GM19397 (cell line): ENCODE results near the gene NCKAP1.
"Not testable (repeated sequence)": the region's sequence is repeated elsewhere in the genome, so short reads cannot be mapped to it uniquely, and the experiment has no call there.

Experiments
- ATAC-seq: cut with Tn5 transposase; IDR thresholded peaks from one replicate; pipeline ENCODE4 v1.9.1; 2021; ENCODE audit warnings: mild to moderate bottlenecking, moderate library complexity; ENCODE audit not compliant: unreplicated experiment

NCKAP1 gene

DNA sequence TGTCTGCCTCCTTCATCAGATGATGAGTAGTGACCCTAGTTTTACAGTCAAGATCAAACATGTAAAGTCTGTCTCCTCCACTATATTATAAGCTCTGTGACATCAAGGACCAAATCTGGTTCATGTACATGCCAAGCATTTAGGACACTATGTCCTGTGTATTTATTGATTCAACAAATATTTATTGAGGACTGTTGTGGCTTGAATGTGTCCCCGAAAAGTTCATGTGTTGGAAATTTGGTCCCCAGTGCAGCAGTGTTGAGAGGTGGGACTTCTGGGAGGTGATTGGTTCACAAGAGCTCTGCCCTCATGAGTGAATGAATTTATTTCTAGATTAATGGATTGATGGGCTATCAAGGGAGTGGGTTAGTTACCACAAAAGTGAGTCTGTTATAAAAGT is 125.2 kb downstream of the NCKAP1 start:
- ATAC-seq = no peak

DNA sequence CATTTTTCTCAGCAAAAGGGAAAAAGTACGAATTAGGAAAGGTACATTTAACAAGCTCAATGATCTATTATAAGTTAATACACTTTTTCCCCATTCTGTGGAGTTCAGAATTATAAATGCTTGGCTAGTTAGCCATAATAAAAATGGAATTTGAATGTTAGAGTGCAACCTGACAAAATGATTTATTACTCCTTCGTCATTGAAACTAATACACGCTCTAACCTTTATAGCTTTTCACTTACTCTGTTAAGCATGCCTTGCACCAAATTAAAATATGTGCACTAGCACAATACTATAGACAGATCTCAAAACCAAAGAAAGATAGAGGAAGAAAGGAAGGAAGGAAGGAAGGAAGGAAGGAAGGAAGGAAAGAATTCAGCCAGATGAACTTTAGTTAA is 125.7 kb downstream of the NCKAP1 start:
- ATAC-seq = no peak

DNA sequence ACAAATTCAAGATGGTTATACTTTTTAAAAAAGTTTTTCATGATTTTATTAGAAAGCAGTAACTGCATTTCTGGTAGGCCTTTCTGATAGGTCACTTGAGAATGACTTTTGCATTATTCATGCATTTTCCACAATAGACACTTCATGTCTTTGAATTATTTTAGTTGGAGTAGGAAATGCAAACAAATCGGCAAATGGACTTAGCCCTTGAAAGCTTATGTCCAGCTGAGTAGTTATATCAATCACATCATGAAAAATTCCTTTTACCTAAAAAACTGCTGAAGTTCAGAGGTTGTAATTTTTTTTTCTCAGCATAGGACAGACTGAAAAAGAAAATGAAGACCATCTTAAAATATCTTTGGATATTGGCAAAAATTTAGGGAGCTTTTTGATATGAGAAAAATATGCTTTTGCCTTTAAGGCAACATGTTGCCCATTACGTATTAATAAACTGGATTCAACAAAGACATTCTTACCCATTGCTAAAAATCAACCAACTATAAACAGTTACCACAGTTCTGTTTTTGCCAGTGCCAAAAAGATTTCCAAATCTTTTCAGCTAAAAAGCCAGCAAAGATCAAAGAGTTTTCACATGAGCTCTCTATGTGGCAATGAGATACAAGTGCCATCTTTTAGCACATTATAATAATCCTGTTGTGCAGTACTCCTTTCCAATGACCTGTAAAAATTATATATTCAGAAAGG is 126.3 kb downstream of the NCKAP1 start:
- ATAC-seq = no peak

DNA sequence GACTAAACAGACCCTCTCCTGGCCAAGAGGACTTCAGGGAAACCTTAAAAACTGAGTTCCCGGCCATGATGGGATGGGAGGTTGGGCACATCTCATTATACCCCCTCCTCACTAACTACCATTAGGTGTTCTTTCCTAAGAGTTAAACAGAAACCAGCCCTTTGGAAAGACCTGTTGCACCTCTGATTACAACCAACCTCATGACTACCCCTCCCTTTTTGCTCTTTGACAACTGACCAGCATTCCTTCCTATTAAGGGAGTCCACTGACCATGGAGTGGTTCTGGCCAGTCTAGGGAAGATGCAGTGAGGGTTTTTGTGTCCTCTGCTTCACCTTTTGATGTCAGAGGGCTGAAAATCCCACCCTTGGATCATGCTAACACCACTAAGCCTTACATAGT is 127.3 kb downstream of the NCKAP1 start:
- no peak for ATAC-seq

DNA sequence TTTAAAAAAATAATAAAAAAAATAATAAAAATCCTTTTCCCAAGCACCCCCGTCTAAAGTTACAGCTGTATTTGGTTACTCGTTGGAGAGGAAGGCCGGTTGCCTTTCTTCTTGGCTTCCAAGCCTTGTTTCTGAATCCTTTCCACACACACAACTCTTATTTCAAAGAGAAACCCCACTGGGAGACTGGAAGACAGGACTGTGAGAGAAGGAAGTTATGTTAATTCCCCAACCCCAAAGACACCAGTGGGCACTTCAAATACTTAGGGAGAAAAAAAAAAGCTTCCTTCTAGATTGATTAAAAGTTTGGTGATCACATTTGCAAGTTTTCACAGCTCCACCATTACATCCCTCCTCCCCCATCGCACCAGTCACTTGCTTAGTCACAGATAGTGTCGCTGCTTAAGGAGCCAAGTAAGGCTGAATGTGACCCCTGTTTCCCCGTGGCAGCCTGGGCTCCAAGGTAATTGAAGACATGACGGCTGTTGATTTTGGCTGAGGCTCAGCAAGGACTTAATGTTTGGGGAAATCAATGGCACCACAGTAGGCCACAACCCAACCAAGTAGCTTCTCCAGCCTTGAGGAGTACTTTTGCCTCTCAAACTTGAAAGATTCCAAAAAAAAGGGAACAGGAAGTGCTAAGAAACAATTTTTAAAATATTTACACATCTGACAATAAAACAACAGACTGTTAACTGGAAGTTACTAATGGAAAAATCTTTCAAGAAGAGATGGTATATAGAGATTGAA is 131.0 kb downstream of the NCKAP1 start:
- ATAC-seq = no peak

DNA sequence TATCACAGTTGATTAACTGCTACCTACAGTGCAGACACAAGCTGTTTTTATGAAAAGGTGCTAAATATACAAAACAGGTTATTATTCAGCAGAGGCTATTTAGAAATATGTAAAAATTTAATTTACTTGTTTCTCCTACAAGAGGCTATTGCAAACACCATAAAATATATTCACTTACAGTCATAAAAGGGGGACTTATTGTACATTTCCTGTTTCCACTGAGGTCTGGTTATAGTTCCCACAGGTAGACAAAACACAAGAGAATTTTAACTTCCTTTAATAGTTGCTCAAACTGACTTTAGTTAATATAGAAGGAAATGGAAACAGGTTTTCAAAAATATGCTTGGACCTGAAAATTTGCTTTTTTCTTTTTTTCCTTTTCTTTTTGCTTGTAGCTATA is 131.8 kb downstream of the NCKAP1 start:
- no peak for ATAC-seq

DNA sequence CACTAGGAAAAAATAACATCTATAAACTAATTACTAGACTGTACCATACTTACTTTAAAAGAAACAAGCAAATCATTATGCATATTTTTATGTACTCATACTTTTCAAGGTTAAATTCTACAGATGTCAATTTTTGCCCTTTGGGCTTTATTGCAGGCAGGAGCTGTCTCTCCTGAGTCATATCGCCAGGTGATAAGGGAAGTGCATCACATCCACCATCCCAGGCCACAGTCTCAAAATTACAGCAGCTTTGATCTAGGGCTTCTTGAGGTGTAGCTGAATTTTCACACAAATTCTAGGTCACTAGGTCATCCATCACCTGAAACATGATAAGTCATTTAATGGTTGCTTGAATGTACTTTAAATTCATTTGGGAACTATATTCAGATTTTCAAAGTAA is 133.4 kb downstream of the NCKAP1 start:
- ATAC-seq = no peak

DNA sequence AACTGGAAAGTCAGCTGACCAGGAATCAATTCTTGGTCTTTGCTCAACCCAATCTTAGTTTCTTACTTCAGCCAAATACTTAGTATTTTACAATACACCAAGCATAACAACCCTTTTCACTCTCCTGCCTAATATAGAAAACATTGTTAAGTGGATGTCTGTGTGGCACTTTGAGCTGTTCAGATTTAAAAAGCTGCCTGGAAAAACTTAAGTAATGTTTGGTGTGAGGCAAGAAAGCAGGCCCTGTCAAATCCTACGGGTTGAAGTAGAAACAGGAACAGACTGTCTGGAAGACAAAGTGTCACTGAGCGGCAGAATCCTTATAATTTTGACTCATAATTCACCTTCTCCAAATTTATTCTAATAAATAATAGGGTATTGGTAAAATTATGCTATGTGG is 134.7 kb downstream of the NCKAP1 start:
- no peak for ATAC-seq

DNA sequence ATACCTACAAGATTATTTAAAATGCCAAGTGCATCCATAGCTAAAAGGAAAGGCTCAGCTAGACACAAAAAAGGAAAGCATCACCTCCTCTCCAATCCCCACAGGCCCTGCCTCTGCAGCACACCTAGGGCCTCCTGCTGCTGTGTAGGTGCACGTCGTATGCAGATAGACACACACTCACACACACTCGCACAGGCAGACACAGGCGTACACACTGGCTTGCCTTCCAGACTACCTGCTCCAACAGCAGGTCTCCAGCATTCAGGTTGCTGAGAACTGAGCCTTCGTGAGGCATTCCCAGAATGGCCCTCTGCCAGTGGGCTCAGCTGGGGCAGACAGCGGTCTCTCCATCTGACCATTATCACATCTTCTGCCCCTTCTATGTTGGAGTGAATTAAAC is 136.5 kb downstream of the NCKAP1 start:
- ATAC-seq = no peak

DNA sequence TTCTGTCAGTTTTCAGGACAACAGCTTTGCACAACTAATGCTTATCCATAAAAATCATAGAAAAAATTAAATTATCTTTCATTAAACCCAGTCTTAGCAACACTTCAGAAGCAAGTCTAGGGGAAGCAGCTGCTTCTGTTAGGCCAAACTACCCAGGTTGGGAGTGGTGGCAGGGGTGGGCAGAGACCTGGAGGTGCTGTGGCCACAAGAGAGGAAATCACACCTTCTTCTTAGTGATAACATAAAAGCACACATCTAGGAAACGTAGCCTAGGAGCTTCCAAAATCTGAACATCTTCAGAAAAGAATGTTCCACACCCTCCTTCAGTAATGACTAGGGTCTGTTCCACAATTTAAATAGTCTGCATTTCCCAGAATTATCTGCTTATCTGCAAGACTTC is 139.5 kb downstream of the NCKAP1 start:
- ATAC-seq = no peak

DNA sequence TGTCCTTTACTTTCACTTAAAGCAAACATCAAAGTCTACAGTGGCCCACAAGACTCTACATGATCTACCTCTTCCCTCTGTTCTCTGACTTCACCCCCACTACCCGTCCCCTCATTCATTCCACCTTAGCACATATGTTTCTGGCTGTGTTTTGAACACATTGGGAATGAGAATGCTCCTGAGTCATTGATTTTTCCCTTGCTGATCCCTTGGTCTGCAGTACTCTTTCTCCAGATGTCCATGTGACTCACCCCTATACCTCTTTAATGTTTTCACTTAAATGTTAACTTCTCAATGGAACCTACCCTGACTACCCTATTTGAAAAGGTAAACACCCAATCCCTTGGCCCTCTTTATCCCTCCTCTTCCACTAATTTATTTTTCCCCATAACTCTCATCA is 141.1 kb downstream of the NCKAP1 start:
- ATAC-seq = no peak

DNA sequence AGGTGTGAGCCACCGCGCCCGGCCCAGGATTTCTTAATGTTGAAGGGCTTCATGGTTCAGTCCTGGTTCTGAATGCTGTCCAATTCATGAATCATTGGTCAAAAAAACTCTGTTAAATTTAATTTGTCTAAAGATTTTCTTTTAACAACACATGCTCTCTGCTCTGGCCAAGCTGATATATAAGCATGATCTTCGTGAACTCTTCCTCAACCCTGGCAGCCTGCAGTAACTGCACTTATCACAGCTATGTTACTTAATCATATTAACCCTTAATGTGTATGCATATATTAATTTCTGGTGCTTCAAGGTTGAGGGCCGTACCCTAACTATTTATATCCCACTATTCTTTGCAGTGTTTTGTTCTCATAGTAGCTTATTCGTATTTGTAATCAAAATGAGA is 142.5 kb downstream of the NCKAP1 start:
- ATAC-seq = no peak

DNA sequence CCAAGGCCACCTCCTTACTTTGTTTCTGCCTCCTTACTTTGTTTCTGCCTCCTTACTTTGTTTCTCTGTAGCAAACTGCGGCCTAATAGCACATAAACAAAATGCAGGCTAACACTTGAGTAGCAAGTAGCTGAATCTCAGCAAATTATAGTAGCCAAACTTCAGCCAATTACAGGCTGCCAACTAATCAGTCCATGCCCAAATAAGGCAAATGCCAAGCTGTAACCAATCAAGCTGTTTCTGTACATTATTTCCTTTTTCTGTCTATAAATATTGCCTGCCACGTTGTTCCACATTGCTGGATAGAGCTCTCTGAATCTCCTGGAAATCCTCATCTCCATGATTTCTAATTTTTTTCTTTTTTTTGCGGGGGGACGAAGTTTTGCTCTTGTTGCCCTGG is 143.1 kb downstream of the NCKAP1 start:
- ATAC-seq = no peak

DNA sequence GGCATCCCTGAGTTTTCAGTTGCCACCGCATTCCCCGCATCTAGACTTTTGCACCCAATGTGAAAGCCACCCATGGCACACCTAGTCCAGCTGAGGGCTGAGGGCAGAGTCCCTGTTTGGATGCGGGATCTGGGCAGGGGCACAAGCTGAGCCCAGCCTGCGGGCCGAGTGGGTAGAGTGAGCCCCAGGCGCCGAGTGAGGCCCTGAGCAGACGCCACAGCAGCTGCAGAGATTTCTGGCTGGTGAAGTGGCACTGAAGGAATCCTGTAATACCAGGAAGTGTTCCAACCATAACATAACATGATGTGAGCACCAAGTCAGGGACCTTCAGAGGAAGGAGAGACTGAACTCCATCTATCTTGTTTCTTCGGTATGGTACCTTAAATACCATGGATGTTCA is 144.1 kb downstream of the NCKAP1 start:
- no peak for ATAC-seq

DNA sequence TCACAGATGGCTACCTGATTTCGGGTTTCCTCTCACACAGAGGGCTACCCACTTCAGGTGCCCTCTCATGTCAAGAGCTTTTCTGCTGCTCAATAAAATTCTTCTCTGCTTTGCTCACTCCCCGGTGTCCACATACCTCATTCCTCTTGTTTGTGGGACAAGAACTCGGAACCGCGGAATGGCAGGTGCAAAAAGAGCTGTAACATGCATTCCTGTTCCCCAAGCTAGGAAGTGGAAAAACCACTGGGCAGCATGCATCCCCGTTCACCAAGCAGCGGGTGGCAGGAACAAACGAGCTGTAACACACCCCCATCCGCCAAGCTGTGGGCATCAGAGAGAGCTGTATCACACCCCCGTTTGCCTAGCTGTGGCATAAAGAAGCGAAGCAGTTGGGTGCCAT is 144.6 kb downstream of the NCKAP1 start:
- no peak for ATAC-seq

DNA sequence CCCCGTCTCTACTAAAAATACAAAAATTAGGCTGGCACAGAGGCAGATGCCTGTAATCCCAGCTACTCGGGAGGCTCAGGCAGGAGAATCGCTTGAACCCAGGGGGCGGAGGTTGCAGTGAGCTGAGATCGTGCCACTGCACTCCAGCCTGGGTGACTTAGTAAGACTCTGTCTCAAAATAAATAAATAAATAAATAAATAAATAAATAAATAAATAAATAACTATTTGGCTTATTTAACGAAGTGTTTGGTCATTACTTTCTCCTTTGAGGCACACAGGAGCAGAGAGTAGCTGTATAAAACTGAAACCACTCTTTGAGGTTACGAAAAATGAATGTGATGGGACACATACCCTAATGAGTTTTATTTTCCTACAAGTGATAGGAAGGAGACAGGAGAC is 145.2 kb downstream of the NCKAP1 start:
- not testable (repeated sequence) for ATAC-seq

DNA sequence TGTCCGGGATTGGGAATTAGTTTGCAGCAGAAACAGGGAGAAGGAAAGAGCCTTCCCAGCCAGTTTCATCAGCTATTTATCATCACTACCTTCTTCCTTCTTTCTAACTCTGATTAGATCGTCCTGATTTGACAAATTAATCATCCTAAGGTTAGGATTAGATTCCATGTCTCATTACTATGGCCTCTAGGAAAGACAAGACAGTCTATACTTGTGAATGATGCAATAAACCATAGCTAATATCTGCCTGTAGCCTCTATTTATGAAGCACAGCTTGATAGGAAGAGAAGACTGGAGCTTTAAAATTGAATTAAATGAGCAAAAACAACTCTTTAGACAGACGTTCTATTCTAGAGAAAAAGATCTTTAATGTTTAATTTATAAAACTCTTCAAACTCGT is 146.6 kb downstream of the NCKAP1 start:
- ATAC-seq = no peak

DNA sequence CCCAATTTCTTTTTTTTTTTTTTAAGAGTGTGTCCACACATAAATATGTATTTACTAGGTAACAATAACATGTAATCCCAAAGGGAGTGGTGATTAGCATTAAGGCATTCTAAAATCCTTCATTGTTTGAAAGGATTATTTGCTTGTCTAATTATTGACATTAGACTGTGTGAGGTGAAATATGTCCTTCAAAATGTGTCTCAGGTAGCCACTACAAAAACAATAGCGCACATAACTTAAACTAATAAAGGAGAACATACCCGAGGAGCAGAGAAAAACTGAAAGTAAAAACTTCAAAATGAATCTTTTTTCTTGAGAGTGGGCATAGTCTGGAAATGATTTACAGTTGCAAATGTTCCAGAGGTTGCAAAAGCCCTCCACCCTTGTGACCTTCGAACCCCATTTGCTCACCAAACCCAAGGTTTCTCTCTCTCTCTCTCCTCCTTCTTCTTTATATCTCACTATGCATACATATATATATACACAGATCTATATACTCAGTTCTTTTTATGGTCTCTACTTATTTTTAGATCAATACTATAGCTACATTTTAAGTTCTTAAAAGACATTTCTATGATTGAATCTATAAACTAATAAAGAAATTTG is 147.4 kb downstream of the NCKAP1 start:
- ATAC-seq = no peak

DNA sequence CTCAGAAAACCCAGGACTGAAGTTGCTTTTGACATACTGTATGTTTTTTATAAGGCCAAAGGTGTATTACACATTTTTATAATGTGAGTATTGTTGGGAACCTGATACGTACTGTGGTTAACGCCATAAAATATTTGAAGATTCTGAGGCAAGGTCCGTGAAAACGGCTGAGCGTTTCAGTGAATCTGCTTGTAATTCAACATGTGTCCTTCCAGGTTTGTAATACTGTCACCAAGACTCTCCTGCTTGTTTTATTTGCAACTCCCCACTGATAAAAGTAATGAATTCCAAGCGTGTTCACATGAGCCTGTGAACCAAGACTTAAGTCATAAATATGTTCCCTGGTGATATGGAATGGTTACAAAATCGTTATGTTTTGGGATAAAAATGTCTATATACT is 148.0 kb downstream of the NCKAP1 start:
- no peak for ATAC-seq

DNA sequence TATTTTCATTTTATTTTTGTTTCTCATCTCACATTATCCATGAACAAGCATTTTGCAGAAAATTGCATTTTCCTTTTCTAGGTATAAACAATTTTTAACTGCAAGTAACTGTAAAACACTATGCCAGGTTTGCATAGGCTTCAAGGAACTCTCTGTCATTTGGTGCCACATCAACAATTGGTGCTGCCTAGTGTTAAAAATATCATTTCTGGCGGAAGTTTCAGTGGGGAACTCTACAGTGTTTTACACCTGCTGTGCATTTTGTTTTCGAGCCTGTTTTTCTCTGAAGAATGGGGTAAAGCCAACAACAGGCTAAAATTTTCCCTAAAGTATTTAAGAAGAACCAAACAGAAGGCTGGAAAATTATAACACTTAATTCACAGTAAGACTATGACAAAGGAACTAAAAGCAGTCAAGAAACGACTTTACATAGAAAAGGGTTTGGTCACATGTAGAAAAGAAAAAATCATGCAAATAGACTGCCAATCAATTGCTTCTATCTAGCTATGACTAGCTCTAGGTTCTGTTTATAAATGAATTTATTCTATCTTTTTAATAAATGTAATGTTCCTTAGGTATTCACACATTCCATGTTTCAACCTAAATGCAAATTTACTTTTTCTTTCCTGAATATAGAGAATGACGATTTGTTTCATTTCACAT is 150.4 kb downstream of the NCKAP1 start:
- no peak for ATAC-seq

DNA sequence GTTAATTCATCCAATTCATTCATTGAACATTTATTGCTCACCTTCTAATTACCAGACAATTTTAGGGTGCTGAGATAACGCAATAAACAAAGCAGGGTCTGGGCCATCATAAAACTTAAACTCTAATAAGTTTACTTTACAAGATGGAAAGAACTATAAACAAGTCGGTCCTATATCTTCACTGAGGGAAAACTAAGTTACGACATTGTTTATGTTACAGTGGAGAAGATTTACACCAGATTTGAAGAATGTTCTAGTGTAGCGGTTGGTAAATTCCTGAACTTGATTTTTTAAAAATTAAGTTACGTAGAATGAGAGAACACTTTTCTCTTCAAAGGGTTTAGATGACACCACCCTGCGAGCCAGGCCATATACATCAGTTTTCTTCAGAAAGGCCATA is 151.2 kb downstream of the NCKAP1 start:
- ATAC-seq = no peak

DNA sequence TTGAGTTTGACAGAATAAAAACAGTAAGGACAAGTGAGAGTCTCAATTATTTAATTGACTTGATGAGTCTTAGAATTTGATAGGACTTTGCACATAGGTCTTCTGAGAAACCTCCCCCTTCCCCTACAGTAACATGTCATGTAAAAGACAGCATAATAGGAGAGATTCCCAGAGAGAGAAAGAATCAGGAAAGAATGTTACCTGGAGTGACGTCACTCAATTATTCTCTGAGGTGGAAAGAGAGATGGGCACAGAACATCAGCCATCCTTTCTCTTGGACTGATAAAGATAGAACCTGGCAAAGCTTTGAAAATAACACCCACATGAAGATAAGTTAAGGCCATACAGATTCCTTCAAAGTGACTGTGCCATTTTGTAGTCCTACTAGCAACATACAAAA is 152.5 kb downstream of the NCKAP1 start:
- ATAC-seq = no peak
